HG03520 (cell line): ENCODE results near the gene UCK2.

Experiments
- ATAC-seq: cut with Tn5 transposase; IDR thresholded peaks from one replicate; pipeline ENCODE4 v1.9.1; 2021; ENCODE audit warnings: mild to moderate bottlenecking, moderate library complexity; ENCODE audit not compliant: unreplicated experiment

The UCK2 gene

GRCh38 chr1:165928075-165928731 lies 100.8 kb downstream of the UCK2 start:
- ATAC-seq: peak; percentile 48

- ATAC-seq: no peak
These were observed 103.5 kb downstream of the UCK2 start for GRCh38 chr1:165930961-165931360.

- ATAC-seq: no peak
These were observed 106.2 kb downstream of the UCK2 start for GRCh38 chr1:165933446-165934170.

- ATAC-seq: no peak
These were observed 109.1 kb downstream of the UCK2 start for GRCh38 chr1:165936542-165936941.

GRCh38 chr1:165937829-165938228 lies 110.4 kb downstream of the UCK2 start:
- no peak for ATAC-seq

- no peak for ATAC-seq
These were observed 111.4 kb downstream of the UCK2 start for GRCh38 chr1:165938844-165939243.

- no peak for ATAC-seq
These were observed 114.1 kb downstream of the UCK2 start for GRCh38 chr1:165941531-165941930.

GRCh38 chr1:165942062-165942461 lies 114.6 kb downstream of the UCK2 start:
- ATAC-seq: no peak

- peak; percentile 52 for ATAC-seq
These were observed 115.6 kb downstream of the UCK2 start for GRCh38 chr1:165942927-165943597.

GRCh38 chr1:165945911-165946310 lies 118.5 kb downstream of the UCK2 start:
- no peak for ATAC-seq

GRCh38 chr1:165947797-165948455 lies 120.5 kb downstream of the UCK2 start:
- ATAC-seq: no peak

- ATAC-seq: no peak
These were observed 122.1 kb downstream of the UCK2 start for GRCh38 chr1:165949335-165950130.

- no peak for ATAC-seq
These were observed 127.5 kb downstream of the UCK2 start for GRCh38 chr1:165954940-165955339.

- ATAC-seq: no peak
These were observed 130.9 kb downstream of the UCK2 start for GRCh38 chr1:165958306-165958705.

GRCh38 chr1:165960136-165960535 lies 132.7 kb downstream of the UCK2 start:
- no peak for ATAC-seq

GRCh38 chr1:165960881-165961280 lies 133.5 kb downstream of the UCK2 start:
- no peak for ATAC-seq
